H7 (cell line): ENCODE results near the gene TOP3A. TPM values are rescaled to one million over a fixed set of nuclear protein-coding genes. Genes with fewer than 3 reads are reported as not detected.
A peak's percentile ranks its signal among the peaks of the same experiment; 100 is the strongest.

ENCODE experiments used
- DNase-seq: peaks from one replicate; pipeline ENCODE4 v3.0.0; 2012
- H3K27me3 ChIP-seq: 2 replicates; pipeline ENCODE4 v1.6.0; 2011; ENCODE audit warnings: mild to moderate bottlenecking, low read length; ENCODE audit not compliant: control insufficient read depth, insufficient read depth
- H3K36me3 ChIP-seq: replicated peaks from 2 replicates; pipeline ENCODE4 v1.5.1; 2011; ENCODE audit warnings: low read length; ENCODE audit not compliant: control insufficient read depth, insufficient read depth
- H3K4me3 ChIP-seq: 2 replicates; pipeline ENCODE4 v1.5.1; 2011; ENCODE audit warnings: low read depth, mild to moderate bottlenecking, control low read depth, low read length, moderate library complexity; ENCODE audit not compliant: insufficient read depth
- total RNA-seq: library from RNA; depleted of rRNA; stranded (reverse); fragments of >200 nt; shearing (Covaris generic); gene quantifications from 2 replicates; pipeline ENCODE4 v1.2.3, GENCODE V29; 2014

The TOP3A gene
- total RNA-seq, 1 experiment from 2014 or later: 36.7 TPM

DNA sequence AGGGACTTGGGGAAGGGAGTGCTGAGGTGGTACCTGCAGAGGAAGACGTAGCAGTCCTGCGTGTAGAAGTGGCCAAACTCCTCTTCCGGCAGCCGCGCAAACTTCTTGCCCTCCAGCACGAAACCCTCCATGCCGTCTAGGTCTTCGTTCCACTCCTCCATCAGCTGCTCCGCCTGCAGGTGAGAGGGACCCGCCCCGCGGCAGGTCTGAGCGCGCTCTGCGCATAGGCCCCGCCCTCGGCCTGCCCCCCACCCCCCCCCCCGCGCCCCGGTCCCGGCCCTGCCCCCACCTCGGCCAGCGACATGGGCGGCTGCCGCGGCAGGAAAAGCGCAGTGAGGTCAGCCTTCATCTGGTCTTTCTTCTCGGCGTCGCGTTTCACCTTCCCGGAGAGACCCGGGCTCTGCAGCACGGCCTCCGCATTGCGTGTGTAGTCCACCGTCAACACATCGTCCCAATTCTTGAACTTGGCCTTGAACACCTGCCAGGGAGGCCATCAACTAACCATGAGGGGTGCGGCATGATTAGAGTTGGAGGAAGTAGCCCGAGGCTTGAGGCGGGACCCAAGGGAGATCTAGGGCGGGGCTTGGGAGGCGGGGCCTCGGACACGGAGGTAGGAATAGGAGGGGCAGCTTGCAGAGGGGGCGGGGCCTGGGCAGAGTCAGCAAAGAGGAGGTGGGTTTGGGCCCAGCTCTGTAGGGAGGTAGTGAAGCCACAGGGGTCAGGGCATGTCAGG lies 67.7 kb downstream of the TOP3A start:
- H3K27me3 ChIP-seq: no peaks in the 10 kb centered on the region
- peak; percentile 100 for DNase-seq
- peaks cover 37% of the 10 kb centered on the region for H3K36me3 ChIP-seq

DNA sequence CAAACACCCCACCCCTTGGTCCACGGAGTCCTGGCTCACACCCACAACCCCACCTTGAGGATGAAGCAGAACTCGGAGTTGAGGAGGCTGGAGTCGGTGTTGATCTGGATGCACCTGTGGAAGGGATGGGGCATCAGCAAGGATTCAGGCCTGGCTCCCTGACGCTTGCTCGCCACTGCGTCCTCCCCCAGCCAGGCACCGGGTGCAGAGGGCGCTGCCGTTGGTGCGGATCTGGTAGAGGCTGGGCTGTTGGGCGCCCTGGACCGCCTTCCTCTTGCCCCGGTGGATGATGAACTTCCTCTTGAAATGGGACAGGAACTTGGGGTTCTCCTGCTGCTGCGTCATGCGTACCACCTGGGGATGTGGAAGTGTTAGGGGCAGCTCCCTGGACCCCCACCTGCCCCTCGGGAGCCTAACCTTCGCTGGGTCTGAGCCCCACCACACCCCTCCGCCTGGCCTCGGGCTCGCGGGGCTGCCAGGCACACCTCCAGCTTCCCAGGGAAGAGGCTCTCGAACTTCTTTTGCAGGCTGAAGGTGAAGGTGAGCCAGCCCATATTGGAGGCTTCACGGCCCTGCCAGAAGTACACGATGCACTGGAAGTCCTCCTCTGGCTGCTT lies 68.6 kb downstream of the TOP3A start:
- Histone ChIP-seq H3K4me3 (peak overlapping the region; percentile 54), H3K36me3 (peaks cover 35% of the 10 kb centered on the region), H3K27me3 (no peaks in the 10 kb centered on the region)
- DNase-seq: peak; percentile 71

More for the DNA sequence above, 67.7 kb downstream of the TOP3A start:
- H3K4me3 ChIP-seq: peak overlapping the region; percentile 54

DNA sequence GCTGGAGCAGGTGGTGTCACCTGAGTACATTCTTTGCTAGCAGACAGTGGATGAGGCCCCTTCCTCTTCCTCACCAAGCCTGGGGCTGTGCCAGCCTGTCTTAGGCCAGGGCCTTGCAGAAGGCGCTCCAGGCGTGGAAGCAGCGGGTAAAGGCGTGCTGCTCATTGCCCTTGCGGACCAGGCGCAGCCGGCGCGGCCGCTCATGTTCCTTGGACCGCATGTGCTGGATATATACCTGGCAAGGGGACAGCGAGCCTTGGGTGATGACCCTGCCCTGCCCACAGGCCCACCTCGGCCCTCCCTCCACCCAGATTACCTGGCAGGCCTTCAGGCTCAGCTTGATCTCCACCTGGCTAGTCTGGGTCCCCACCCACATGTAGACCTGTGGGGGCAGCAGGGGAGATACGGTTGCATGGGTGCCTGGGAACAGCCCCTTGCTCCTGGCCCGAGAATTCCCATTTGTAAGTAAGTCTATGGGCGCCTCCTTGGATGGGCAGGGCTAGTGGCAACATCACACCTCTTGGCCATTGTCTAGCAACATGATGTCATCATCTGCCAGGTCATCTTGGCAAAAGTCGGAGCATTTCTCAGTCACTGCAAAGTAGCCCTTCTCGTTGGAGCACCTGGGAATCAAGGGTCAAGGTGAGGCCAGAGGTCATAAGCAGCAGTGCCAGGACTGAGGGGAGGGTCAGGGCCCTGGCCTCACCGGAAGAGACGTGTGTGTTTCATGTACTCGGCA lies 69.6 kb downstream of the TOP3A start:
- Histone ChIP-seq H3K36me3 (peaks cover 29% of the 10 kb centered on the region), H3K4me3 (no peak overlapping the region), H3K27me3 (no peaks in the 10 kb centered on the region)
- no peak for DNase-seq

DNA sequence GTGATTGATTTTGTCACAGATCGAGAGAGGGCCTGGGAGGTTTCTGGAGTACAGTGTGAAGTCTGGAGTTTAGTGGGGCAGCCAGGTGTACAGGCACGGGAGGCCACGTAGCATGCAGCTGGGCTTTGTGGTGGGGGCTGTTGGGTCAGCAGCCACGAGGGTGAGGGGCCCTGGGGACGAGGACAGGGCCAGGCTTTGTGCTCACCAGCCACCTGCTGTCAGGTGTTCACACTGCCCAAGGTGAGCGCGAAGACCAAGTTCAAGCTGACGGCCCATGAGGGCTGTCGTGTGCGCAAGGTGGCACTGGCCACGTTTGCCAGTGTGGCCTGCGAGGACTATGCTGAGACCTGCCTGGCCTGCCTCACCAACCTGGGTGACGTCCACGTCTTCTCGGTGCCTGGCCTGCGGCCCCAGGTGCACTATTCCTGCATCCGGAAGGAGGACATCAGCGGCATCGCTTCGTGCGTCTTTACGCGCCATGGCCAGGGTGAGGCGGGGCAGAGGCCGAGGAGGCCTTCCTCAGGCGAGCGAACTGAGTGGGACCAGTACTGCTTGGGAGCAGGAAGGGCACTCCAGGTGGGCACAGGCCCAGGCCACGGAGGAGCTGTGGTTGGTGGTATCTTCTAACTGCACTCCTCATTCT lies 73.4 kb downstream of the TOP3A start:
- DNase-seq: peak; percentile 85
- H3K4me3 ChIP-seq: no peak overlapping the region
- H3K27me3 ChIP-seq: no peaks in the 10 kb centered on the region
- H3K36me3 ChIP-seq: peaks cover 34% of the 10 kb centered on the region

DNA sequence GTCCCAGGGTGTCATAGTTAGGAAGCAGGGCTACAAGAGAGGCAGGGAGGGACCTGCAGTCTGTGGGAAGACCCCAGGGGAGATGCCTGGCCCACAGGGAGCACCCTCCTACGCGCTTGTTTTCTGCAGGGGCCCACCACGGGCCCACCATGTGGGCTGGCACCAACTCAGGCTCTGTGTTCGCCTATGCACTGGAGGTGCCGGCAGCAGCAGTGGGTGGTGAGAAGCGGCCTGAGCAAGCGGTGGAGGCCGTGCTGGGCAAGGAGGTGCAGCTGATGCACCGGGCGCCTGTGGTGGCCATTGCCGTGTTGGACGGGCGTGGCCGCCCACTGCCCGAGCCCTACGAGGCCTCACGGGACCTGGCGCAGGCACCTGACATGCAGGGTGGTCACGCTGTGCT lies 74.3 kb downstream of the TOP3A start:
- H3K27me3 ChIP-seq: no peaks in the 10 kb centered on the region
- DNase-seq: no peak
- peaks cover 31% of the 10 kb centered on the region for H3K36me3 ChIP-seq
- no peak overlapping the region for H3K4me3 ChIP-seq

DNA sequence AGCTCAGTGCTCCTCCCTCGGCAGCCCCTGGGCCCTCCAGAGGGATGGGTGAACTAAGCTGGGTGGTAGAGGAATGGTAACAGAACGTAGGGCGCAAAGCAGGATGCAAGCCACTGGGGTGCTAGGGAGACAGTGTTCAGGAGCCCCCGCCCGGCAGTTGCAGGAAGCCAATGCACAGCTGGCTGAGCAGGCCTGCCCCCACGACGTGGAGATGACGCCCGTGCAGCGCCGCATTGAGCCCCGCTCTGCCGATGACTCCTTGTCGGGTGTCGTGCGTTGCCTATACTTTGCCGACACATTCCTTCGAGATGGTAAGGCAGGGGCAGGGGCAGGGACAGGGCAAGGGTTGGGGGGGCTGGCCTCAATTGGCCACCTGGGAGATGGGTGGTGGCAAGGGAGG lies 76.5 kb downstream of the TOP3A start:
- H3K4me3 ChIP-seq: no peak overlapping the region
- peaks cover 25% of the 10 kb centered on the region for H3K36me3 ChIP-seq
- no peak for DNase-seq
- no peaks in the 10 kb centered on the region for H3K27me3 ChIP-seq

DNA sequence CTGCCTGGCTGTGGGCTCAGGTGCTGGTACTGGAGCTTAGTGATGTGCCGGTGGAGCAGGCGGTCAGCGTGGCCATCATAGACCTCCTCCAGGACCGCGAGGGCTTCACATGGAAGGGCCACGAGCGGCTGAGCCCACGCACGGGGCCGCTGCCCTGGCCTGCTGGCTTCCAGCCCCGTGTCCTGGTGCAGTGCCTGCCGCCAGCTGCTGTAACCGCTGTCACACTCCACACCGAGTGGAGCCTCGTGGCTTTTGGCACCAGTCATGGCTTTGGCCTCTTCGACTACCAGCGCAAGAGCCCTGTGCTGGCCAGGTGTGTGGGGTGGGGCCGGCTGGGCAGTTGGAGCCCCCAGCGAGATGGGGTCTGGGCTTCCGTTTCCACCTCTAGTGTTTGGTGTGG lies 77.3 kb downstream of the TOP3A start:
- Histone ChIP-seq H3K36me3 (peaks cover 24% of the 10 kb centered on the region), H3K27me3 (no peaks in the 10 kb centered on the region), H3K4me3 (no peak overlapping the region)
- no peak for DNase-seq

DNA sequence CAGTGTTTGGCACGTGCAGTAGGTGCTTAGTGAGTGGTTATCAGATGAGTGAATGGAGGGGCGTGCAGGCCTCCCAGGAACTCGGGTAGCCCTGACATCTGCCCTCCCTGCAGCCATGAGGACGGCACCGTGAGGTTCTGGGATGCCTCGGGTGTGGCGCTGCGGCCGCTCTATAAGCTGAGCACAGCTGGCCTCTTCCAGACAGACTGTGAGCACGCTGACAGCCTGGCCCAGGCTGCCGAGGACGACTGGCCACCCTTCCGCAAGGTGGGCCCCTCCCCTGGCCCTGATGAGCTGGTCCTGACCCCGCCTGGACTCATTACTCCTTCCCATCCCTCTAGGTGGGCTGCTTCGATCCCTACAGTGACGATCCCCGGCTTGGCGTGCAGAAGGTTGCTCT lies 78.3 kb downstream of the TOP3A start:
- Histone ChIP-seq H3K27me3 (no peaks in the 10 kb centered on the region), H3K4me3 (no peak overlapping the region), H3K36me3 (peaks cover 23% of the 10 kb centered on the region)
- DNase-seq: no peak

DNA sequence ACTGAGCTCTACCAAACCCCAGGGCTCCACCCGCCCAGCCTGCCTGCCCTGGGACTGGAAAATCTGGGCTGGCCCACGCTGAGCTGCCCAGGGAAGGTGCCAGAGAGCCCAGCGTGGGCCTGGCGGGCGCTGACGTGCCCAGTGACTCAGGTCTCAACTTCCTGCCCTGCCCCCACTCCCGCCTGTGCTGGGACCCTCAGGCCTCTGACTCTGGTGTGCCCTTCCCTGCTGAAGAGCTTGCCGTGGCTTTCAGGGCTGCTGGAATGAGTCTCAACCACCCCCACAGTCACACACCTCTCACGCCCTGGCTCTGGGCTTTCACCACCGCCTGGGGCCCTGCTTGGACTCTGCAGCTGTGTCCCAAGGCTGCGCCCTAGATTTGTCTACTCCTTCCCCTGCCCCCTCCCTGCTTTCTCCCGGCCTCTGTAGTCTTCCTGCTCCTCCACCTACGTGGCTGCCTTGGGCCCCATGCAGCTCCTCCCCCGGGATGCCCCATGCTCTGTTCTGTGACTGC lies 79.0 kb downstream of the TOP3A start:
- H3K36me3 ChIP-seq: peaks cover 22% of the 10 kb centered on the region
- no peaks in the 10 kb centered on the region for H3K27me3 ChIP-seq
- no peak overlapping the region for H3K4me3 ChIP-seq
- no peak for DNase-seq

DNA sequence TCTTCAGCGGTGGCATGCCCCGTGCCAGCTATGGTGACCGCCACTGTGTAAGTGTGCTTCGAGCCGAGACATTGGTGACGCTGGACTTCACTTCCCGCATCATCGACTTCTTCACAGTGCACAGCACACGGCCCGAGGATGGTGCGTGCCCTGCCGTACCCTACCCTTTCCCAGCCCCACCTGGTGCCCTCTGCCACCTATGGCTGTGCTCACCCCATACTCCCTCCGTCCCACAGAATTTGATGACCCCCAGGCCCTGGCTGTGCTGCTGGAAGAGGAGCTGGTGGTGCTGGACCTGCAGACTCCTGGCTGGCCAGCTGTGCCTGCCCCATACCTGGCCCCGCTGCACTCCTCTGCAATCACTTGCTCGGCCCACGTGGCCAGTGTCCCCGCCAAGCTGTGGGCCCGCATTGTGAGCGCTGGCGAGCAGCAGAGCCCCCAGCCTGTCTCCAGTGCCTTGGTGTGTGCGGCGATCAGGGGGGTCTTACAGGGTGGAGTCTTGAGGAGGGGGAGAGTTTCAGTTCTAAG lies 79.9 kb downstream of the TOP3A start:
- no peak for DNase-seq
- peaks cover 22% of the 10 kb centered on the region for H3K36me3 ChIP-seq
- no peaks in the 10 kb centered on the region for H3K27me3 ChIP-seq
- H3K4me3 ChIP-seq: no peak overlapping the region

DNA sequence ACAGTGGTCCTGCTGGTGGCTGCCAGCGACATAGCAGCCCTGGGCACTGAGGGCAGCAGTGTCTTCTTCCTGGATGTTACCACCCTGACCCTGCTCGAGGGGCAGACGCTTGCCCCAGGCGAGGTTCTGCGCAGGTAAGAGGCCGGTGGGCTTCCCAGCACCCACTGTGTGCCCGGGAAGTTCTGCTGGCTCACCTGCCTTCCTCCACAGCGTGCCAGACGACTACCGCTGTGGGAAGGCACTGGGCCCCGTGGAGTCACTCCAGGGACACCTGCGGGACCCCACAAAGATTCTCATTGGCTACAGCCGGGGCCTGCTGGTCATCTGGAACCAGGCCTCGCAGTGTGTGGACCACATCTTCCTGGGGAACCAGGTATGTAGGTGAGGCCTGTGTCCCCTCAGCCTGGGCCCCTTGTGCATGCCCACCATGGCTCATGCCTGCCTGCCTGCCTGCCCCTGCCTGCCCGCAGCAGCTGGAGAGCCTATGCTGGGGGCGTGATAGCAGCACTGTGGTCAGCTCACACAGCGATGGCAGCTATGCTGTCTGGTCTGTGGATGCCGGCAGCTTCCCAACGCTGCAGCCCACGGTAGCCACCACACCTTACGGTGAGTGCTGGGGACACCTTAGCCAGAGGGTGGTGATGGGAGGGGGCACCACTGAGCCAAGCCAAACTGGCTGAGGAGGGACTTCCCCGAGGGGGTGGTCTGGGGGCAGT lies 80.8 kb downstream of the TOP3A start:
- H3K27me3 ChIP-seq: no peaks in the 10 kb centered on the region
- no peak for DNase-seq
- H3K4me3 ChIP-seq: no peak overlapping the region
- H3K36me3 ChIP-seq: peaks cover 20% of the 10 kb centered on the region

DNA sequence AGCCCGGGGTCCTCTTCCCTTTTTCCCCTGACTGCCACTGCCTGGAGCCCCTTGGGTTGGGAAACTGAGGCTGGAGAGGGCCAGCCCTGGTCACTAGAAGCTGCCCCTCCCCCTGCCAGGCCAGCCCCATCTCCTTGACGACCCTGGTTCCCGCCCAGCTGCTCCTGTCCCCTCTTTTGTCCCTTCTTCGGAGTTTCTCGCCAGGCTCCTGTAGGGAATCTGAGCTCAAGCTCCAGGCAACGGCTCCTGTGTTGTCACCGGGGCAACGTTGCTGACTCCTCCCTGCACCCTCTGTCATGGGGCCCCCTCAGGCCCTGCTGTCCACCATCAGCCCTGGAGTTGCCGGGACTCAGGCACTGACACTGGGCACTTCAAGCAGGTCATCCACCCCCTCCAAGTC lies 83.6 kb downstream of the TOP3A start:
- H3K27me3 ChIP-seq: no peaks in the 10 kb centered on the region
- H3K4me3 ChIP-seq: no peak overlapping the region
- peak; percentile 69 for DNase-seq
- peaks cover 10% of the 10 kb centered on the region for H3K36me3 ChIP-seq

DNA sequence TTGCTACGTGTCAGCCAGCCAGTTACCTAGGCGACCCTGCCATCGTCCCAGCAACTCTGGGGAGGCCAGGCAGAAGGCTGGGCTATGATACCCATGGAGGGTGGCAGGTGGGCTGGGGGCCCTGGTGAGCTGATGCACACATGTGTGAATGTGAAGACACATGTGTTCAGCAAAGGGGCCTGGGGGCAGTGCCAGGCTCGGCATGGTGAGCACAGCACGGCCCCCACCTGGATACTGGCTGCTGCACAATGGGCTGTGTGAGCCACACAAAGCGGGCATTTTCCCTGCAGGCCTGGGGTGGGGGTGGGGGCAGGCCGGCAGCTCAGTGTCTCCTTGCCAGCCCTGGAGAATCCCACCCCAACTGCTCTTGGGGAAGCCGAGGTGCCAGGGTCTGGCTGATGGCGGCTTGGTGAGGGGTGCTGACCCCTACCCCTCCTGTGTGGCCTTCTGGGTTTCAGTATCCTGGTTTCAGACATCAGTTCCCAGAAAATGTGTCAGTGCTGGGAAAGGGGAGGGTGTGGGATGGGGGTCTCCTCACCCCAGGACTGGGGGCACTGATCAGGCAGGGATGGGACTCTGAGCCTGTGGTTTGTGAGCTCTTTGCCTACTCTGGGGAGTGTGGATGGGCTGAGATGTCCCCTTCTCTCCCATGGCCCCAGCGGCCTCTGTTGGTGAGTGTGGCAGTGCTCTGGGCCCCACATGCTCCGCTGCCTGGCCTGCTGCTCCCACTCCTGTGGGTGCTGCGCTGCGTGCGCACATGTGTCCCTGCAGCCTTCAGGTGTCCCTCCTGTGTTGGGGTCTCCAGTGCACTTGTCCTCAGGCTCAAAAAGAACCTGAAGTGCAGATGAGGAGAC lies 84.3 kb downstream of the TOP3A start:
- Histone ChIP-seq H3K4me3 (no peak overlapping the region), H3K27me3 (no peaks in the 10 kb centered on the region), H3K36me3 (peaks cover 9% of the 10 kb centered on the region)
- DNase-seq: no peak
